CD8-positive, alpha-beta memory T cell (primary cell): ENCODE results near the gene GMDS. TPM values are rescaled to one million over a fixed set of nuclear protein-coding genes. Genes with fewer than 3 reads are reported as not detected.
A peak's percentile ranks its signal among the peaks of the same experiment; 100 is the strongest.

ENCODE experiments used
- CTCF ChIA-PET: fragments of 350-600 bp; sonication (Branson Sonifier 250); formaldehyde crosslinking; loops from one replicate; lab custom pipeline; 2021; ENCODE audit warnings: antibody characterized with exemption; lab: Charles Lee
- POLR2A ChIA-PET: fragments of 350-600 bp; sonication (Branson Sonifier 250); formaldehyde crosslinking; loops from one replicate; lab custom pipeline; 2021; ENCODE audit warnings: antibody characterized with exemption; lab: Charles Lee
- DNase-seq, 5 donors: peaks; one replicate each; pipeline versions ENCODE4 v3.0.0 to v3.0.0-alpha.2; 2020 to 2022; ENCODE audit warnings: mixed read lengths in 1 of 5
- H3K27ac ChIP-seq: one replicate; pipeline ENCODE4 v1.7.0; 2013; ENCODE audit warnings: low read depth, mild to moderate bottlenecking, low read length, moderate library complexity
- H3K27me3 ChIP-seq: 2 replicates; pipeline ENCODE4 v1.7.0; 2013; ENCODE audit warnings: low read length, mild to moderate bottlenecking; ENCODE audit not compliant: insufficient read depth, poor library complexity, severe bottlenecking
- H3K36me3 ChIP-seq: 2 replicates; pipeline ENCODE4 v1.7.0; 2013; ENCODE audit warnings: mild to moderate bottlenecking, low read length, moderate library complexity; ENCODE audit not compliant: insufficient read depth
- H3K4me1 ChIP-seq: 2 replicates; pipeline ENCODE4 v1.7.0; 2013; ENCODE audit warnings: mild to moderate bottlenecking, low read length, moderate library complexity; ENCODE audit not compliant: insufficient read depth
- H3K4me3 ChIP-seq: 2 replicates; pipeline ENCODE4 v1.7.0; 2013; ENCODE audit warnings: mild to moderate bottlenecking, low read length
- H3K9me3 ChIP-seq: 2 replicates; pipeline ENCODE4 v1.7.0; 2013; ENCODE audit warnings: mild to moderate bottlenecking, low read length
- H3K27ac Mint-ChIP-seq, 8 donors: one replicate each; pipeline ENCODE4 v1.8.0; 2020 to 2021; ENCODE audit warnings: mixed read lengths in 8 of 8, mild to moderate bottlenecking in 6 of 8, inconsistent platforms in 3 of 8, moderate library complexity in 3 of 8
- H3K27me3 Mint-ChIP-seq, 2 donors: one replicate each; pipeline ENCODE4 v1.8.0; 2020 to 2021; ENCODE audit warnings: mixed read lengths in 2 of 2, mild to moderate bottlenecking in 1 of 2, moderate library complexity in 1 of 2
- H3K36me3 Mint-ChIP-seq, 3 donors: one replicate each; pipeline ENCODE4 v1.8.0; 2020 to 2021; ENCODE audit warnings: mixed read lengths in 3 of 3, inconsistent platforms in 1 of 3, mild to moderate bottlenecking in 1 of 3
- H3K4me1 Mint-ChIP-seq, 3 donors: one replicate each; pipeline ENCODE4 v1.8.0; 2020 to 2021; ENCODE audit warnings: mixed read lengths in 3 of 3, inconsistent platforms in 1 of 3, mild to moderate bottlenecking in 1 of 3
- H3K4me3 Mint-ChIP-seq, 7 donors: one replicate each; pipeline ENCODE4 v1.8.0; 2020 to 2021; ENCODE audit warnings: mixed read lengths in 7 of 7, mild to moderate bottlenecking in 6 of 7, moderate library complexity in 4 of 7, inconsistent platforms in 2 of 7
- H3K9me3 Mint-ChIP-seq, 5 donors: one replicate each; pipeline ENCODE4 v1.8.0; 2020 to 2022; ENCODE audit warnings: mixed read lengths in 5 of 5, mild to moderate bottlenecking in 3 of 5, moderate library complexity in 2 of 5, inconsistent platforms in 1 of 5
- polyA plus RNA-seq: library from polyadenylated mRNA; unstranded; fragments of 300-500 nt; fragmentation: Illumina TruSeq; gene quantifications from one replicate; pipeline ENCODE4 v1.2.3, GENCODE V29; 2021
- total RNA-seq, 2 experiments: library from RNA; stranded (reverse); gene quantifications; one replicate each; pipeline ENCODE4 v1.2.3, GENCODE V29; 2021

The GMDS gene
- total and polyA plus RNA-seq, 3 experiments from 2014 or later = 16.4 to 33.4 (median 28.6) TPM

DNA sequence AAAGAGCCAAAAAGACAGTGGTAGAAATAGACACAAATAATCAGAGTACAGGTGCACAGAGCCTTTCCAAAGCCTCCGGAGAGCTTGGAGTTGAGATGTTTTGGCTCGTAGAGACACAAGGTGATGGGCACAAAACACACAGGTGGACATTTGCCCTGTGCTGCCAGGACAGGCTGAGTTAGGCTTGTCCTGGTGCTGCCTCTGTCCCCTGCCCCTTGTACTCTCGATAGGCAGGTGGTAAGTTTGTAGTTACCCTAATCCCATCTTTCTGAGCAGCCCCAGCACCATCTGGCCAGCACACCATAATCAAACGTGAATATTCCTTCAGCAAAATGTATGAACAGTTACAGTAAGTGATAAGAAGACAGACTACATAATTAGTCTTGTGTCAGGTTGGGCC lies 540.2 kb downstream of the GMDS start:
- H3K36me3 ChIP-seq = no peaks in the 10 kb centered on the region
- no peaks in the 10 kb centered on the region for H3K27me3 ChIP-seq
- Mint-ChIP-seq H3K36me3 (peaks cover 0 to 2% (median 0%) of the 10 kb centered on the region in 3 donors), H3K27me3 (no peaks in the 10 kb centered on the region), H3K4me3 (no peak overlapping the region), H3K4me1 (no peaks in the 10 kb centered on the region), H3K9me3 (no peaks in the 10 kb centered on the region), H3K27ac (peak overlapping the region in 1 of 8 donors; percentile 22)
- H3K4me1 ChIP-seq = no peaks in the 10 kb centered on the region
- H3K9me3 ChIP-seq = no peaks in the 10 kb centered on the region
- POLR2A ChIA-PET = no interaction called here
- CTCF ChIA-PET = no interaction called here
- no peak for DNase-seq
- no peak overlapping the region for H3K4me3 ChIP-seq
- no peak overlapping the region for H3K27ac ChIP-seq

DNA sequence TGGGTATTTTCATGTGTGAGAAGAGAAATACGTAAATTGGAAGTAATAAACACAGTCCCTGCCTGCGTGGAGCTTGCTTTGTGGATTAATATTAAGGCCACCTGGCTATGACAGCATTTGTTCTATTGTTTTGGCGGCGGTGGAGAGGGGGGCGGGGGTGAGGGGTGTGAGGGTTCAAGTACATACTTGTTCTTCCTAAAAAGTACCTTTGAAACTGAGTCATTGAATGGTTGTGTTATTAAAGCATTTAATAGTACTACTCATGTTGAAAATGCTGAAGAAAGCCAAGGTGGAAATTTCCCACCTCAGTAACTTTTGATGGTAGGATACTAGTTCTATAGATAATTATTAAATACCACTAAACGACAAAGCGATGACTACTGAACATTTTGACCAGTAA lies 540.7 kb downstream of the GMDS start:
- Mint-ChIP-seq H3K4me1 (no peaks in the 10 kb centered on the region), H3K36me3 (no peaks in the 10 kb centered on the region), H3K9me3 (no peaks in the 10 kb centered on the region), H3K27ac (no peak overlapping the region), H3K27me3 (no peaks in the 10 kb centered on the region), H3K4me3 (no peak overlapping the region)
- no peaks in the 10 kb centered on the region for H3K27me3 ChIP-seq
- H3K36me3 ChIP-seq = no peaks in the 10 kb centered on the region
- CTCF ChIA-PET = no interaction called here
- POLR2A ChIA-PET = no interaction called here
- no peaks in the 10 kb centered on the region for H3K4me1 ChIP-seq
- no peaks in the 10 kb centered on the region for H3K9me3 ChIP-seq
- no peak for DNase-seq
- H3K27ac ChIP-seq = no peak overlapping the region
- no peak overlapping the region for H3K4me3 ChIP-seq

DNA sequence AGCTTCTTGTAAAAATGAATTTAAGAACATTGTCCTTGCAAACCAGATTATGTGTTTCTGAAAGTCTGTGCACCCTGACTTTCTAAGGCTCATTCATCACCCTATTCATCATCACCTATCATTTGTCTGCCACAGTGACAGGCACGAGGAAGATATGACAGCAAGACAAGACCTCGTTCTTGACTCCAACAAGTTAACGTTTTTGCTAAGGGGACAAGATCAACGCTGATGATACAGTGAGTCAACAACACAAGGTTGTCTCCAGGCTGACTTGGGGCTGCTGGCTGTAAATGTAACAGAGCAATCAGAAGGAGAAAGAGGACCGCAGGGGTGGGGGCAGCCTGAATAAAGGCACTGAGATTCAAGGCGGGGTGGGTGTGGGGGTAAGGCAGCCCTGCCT lies 541.5 kb downstream of the GMDS start:
- Histone ChIP-seq H3K4me3 (no peak overlapping the region), H3K36me3 (no peaks in the 10 kb centered on the region), H3K27ac (no peak overlapping the region), H3K4me1 (no peaks in the 10 kb centered on the region), H3K27me3 (no peaks in the 10 kb centered on the region), H3K9me3 (no peaks in the 10 kb centered on the region)
- DNase-seq = no peak
- Mint-ChIP-seq H3K9me3 (no peaks in the 10 kb centered on the region), H3K4me1 (peaks cover 0 to 1% (median 0%) of the 10 kb centered on the region in 3 donors), H3K27ac (peak overlapping the region in 1 of 8 donors; percentile 80), H3K4me3 (no peak overlapping the region), H3K36me3 (no peaks in the 10 kb centered on the region), H3K27me3 (no peaks in the 10 kb centered on the region)
- ChIA-PET POLR2A (no interaction called here), CTCF (no interaction called here)

DNA sequence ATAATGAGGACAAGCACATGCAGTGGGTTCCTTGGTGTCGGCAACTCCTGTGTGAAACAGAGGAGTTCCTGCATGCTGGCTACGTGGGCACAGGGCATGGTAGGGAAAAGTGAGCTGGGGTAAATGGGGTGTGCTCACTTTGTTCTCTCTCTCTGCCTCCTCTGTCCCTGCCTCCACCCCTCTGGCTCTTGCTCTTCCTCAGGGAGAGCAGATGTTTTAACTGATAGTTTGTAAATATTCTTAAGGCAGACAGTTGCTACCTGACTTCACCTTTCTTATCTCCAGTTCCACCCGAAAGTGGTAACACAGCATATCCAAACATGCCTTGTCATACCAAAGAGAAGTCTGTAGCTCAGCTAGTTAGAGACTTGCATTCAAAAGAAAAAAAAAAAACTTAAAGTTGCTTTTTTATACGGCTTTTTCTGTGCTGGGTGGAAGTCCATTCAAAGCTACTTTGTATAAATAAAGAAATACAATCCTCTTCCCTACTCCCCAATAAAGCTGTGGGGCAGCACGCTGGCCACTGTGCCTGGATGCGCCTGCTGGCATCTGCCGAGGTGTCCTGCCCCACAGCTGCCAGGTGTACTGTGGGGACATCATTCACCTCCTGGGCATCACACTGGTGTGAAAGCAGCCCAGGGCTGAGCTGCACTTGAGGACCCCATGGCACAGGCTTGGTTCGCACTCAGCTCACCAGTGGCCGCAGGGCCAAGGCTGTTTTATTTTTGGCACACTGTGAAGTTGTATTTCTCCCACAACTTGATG lies 542.1 kb downstream of the GMDS start:
- H3K36me3 Mint-ChIP-seq = peaks cover 0 to under 1% (median 0%) of the 10 kb centered on the region in 3 donors
- H3K4me3 ChIP-seq = no peak overlapping the region
- H3K36me3 ChIP-seq = no peaks in the 10 kb centered on the region
- no peaks in the 10 kb centered on the region for H3K27me3 ChIP-seq
- ChIA-PET CTCF (no interaction called here), POLR2A (no interaction called here)
- H3K4me1 ChIP-seq = no peaks in the 10 kb centered on the region
- H3K9me3 Mint-ChIP-seq = no peaks in the 10 kb centered on the region
- H3K9me3 ChIP-seq = no peaks in the 10 kb centered on the region
- no peak overlapping the region for H3K27ac Mint-ChIP-seq
- H3K27me3 Mint-ChIP-seq = no peaks in the 10 kb centered on the region
- no peak overlapping the region for H3K4me3 Mint-ChIP-seq
- H3K4me1 Mint-ChIP-seq = peaks cover 0 to 2% (median 0%) of the 10 kb centered on the region in 3 donors
- no peak for DNase-seq
- peak overlapping the region; percentile 16 for H3K27ac ChIP-seq

DNA sequence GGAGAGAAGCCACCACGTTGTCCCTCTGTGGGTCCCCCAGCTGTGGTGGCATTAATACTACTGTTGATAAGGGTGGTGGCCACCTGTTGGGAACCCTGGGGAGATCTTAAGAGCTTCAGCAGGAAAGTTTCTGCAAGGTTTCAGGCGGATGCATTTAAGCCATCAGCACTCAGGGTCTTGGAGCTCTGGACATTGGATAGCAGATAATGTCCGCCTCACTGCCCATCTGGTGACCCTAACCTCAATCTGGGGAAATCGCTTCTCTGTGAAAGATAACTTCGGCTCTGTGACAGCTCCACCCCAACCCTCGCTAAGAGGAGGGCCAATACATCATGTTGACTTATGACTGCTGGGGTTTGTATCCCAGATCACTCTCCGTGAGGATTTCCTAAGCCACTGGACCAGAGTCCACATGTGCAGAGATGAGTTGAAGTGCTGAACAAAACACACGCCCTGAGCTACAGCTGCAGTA lies 542.8 kb downstream of the GMDS start:
- Mint-ChIP-seq H3K4me3 (no peak overlapping the region), H3K27ac (no peak overlapping the region), H3K4me1 (peaks cover 0 to 2% (median 0%) of the 10 kb centered on the region in 3 donors), H3K36me3 (peaks cover 0 to 7% (median 2%) of the 10 kb centered on the region in 3 donors), H3K27me3 (no peaks in the 10 kb centered on the region), H3K9me3 (no peaks in the 10 kb centered on the region)
- DNase-seq = no peak
- ChIA-PET POLR2A (no interaction called here), CTCF (no interaction called here)
- no peaks in the 10 kb centered on the region for H3K4me1 ChIP-seq
- H3K4me3 ChIP-seq = no peak overlapping the region
- no peaks in the 10 kb centered on the region for H3K27me3 ChIP-seq
- no peaks in the 10 kb centered on the region for H3K36me3 ChIP-seq
- no peaks in the 10 kb centered on the region for H3K9me3 ChIP-seq
- no peak overlapping the region for H3K27ac ChIP-seq

DNA sequence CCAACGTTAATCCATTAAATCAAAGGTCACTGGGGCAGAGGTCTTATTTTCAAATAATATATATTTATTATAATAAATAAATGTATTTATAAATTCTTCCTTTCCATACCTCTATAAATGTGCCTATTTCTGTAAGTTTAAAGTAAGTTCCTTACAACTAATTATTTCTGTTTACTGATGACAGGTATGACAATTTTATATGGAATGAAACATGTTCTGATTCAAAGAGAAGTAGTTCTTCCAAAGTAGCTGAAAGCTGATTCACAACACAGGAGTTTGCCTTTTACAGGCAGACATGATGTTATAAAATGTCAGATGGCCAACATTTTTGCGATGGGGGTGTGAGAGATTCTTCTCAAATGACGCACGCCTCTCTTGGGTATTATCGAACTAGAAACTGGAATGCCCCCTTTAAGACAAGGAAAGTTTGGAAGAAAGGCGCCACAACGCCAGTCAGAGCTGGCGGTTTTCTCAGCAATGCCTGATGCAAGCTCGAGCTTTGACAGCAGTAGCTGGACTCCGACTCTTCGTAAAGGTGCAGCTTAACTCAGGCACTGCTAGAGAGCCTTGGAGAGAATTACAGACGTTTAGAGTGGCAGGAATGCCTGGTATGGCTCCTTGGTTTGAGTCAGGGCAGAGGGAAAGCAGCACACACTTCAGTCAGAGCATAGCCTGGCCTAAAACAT lies 543.6 kb downstream of the GMDS start:
- no peak overlapping the region for H3K27ac ChIP-seq
- no peaks in the 10 kb centered on the region for H3K27me3 ChIP-seq
- H3K36me3 ChIP-seq = no peaks in the 10 kb centered on the region
- Mint-ChIP-seq H3K4me1 (peaks cover 0 to 2% (median 0%) of the 10 kb centered on the region in 3 donors), H3K4me3 (no peak overlapping the region), H3K36me3 (peaks cover 0 to 8% (median 5%) of the 10 kb centered on the region in 3 donors), H3K9me3 (no peaks in the 10 kb centered on the region), H3K27me3 (peaks cover 0 to 1% of the 10 kb centered on the region in 2 donors), H3K27ac (no peak overlapping the region)
- H3K4me3 ChIP-seq = no peak overlapping the region
- DNase-seq = no peak
- ChIA-PET POLR2A (no interaction called here), CTCF (no interaction called here)
- H3K9me3 ChIP-seq = no peaks in the 10 kb centered on the region
- no peaks in the 10 kb centered on the region for H3K4me1 ChIP-seq

DNA sequence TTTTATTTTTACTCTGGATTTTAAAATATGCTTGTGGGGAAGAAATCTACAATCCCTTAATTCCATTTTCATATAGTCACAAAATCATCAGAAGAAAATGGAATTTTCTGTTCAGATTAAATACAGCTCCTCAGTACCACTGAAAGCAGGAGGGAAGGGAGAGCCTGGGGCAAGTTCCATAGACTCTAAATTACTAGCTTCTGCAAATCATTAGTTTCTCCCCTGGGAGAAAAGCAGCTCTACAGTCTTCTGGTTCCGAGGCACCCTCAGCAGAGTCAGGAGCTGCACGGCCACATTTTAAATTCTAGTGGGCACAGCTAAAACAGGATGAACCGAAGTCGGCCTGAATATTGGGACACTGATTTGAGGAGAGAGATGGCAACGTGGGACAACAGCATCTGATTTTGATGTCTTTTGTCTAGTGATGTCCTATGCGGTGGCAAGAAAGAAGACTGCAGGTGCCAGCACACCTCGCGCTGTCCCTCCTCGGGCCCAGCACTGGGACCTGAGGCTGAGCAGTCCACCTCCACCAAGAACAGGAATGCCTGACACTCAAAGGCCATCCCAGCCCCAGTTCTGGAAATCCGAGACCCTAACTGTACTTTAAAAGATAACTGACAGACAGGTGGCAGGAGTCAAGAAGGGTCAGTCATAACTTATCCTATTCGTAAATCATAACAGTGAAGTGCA lies 545.0 kb downstream of the GMDS start:
- no peak overlapping the region for H3K27ac ChIP-seq
- H3K9me3 Mint-ChIP-seq = no peaks in the 10 kb centered on the region
- H3K4me1 Mint-ChIP-seq = peaks cover 0 to 2% (median 0%) of the 10 kb centered on the region in 3 donors
- H3K36me3 Mint-ChIP-seq = peaks cover 0 to 8% (median 8%) of the 10 kb centered on the region in 3 donors
- H3K36me3 ChIP-seq = no peaks in the 10 kb centered on the region
- no peaks in the 10 kb centered on the region for H3K4me1 ChIP-seq
- POLR2A ChIA-PET = no interaction called here
- no peak overlapping the region for H3K4me3 Mint-ChIP-seq
- no peaks in the 10 kb centered on the region for H3K27me3 ChIP-seq
- H3K27me3 Mint-ChIP-seq = peaks cover 0 to 2% of the 10 kb centered on the region in 2 donors
- CTCF ChIA-PET = no interaction called here
- H3K9me3 ChIP-seq = no peaks in the 10 kb centered on the region
- H3K4me3 ChIP-seq = no peak overlapping the region
- no peak for DNase-seq
- no peak overlapping the region for H3K27ac Mint-ChIP-seq

DNA sequence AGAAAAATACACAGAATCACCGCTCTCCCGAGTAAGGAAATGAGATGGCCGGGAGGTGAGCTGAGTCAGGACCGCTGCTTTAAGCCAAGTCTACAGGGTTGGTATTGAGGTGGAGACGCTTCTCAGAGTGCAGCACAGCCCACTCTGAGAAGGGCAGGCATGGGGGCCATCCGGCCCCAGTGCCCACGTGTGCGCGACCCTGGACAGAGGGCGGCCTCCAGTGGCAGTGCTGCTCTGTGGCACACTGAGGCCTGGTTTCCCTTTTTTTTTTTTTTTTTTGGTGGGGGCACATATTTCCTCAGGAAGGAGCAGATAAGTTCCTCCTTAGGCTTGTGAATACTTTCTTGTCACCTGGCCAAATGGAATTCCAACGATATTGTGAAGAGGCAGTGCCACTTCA lies 546.9 kb downstream of the GMDS start:
- no peaks in the 10 kb centered on the region for H3K36me3 ChIP-seq
- H3K9me3 ChIP-seq = no peaks in the 10 kb centered on the region
- CTCF ChIA-PET = no interaction called here
- H3K4me3 ChIP-seq = no peak overlapping the region
- no peak for DNase-seq
- POLR2A ChIA-PET = no interaction called here
- Mint-ChIP-seq H3K4me3 (no peak overlapping the region), H3K36me3 (peaks cover 0 to 8% (median 8%) of the 10 kb centered on the region in 3 donors), H3K4me1 (peaks cover 0 to 2% (median 0%) of the 10 kb centered on the region in 3 donors), H3K27ac (no peak overlapping the region), H3K27me3 (peaks cover 0 to 2% of the 10 kb centered on the region in 2 donors), H3K9me3 (no peaks in the 10 kb centered on the region)
- H3K27me3 ChIP-seq = no peaks in the 10 kb centered on the region
- H3K27ac ChIP-seq = no peak overlapping the region
- H3K4me1 ChIP-seq = no peaks in the 10 kb centered on the region
